Ureter (tissue), 1 donor: ENCODE results near the gene RAI14. TPM values are rescaled to one million over a fixed set of nuclear protein-coding genes. Genes with fewer than 3 reads are reported as not detected.
"Not testable (repeated sequence)": the region's sequence is repeated elsewhere in the genome, so short reads cannot be mapped to it uniquely, and the experiment has no call there.

Experiments
- DNase-seq: peaks from one replicate; pipeline ENCODE4 v3.0.0-alpha.2; 2020; ENCODE audit warnings: low spot score
- total RNA-seq: library from RNA; stranded (reverse); gene quantifications from one replicate; pipeline ENCODE4 v1.2.4, GENCODE V29; 2023
- donor health status: DM: yes; HTN: yes; CAD: no.

The RAI14 gene
- total RNA-seq, 1 donor from 2014 or later: 55.0 TPM

- DNase-seq: no peak
Measured at GRCh38 chr5:34770486-34770885, 114.4 kb downstream of the RAI14 start.

GRCh38 chr5:34771076-34771475 is 114.9 kb downstream of the RAI14 start:
- DNase-seq: no peak

- DNase-seq: no peak
Measured at GRCh38 chr5:34772267-34773098, 116.4 kb downstream of the RAI14 start.

- no peak for DNase-seq
Measured at GRCh38 chr5:34774139-34774538, 118.0 kb downstream of the RAI14 start.

- not testable (repeated sequence) for DNase-seq
Measured at GRCh38 chr5:34774678-34775077, 118.5 kb downstream of the RAI14 start.

GRCh38 chr5:34775886-34776285 is 119.8 kb downstream of the RAI14 start:
- DNase-seq: no peak

GRCh38 chr5:34778091-34778850 is 122.1 kb downstream of the RAI14 start:
- DNase-seq: no peak

GRCh38 chr5:34783892-34784291 is 127.8 kb downstream of the RAI14 start:
- DNase-seq: not testable (repeated sequence)

GRCh38 chr5:34787035-34787434 is 130.9 kb downstream of the RAI14 start:
- no peak for DNase-seq

GRCh38 chr5:34789021-34789531 is 132.9 kb downstream of the RAI14 start:
- DNase-seq: no peak

GRCh38 chr5:34789639-34790038 is 133.5 kb downstream of the RAI14 start:
- DNase-seq: no peak

- no peak for DNase-seq
Measured at GRCh38 chr5:34790069-34790468, 133.9 kb downstream of the RAI14 start.

- DNase-seq: no peak
Measured at GRCh38 chr5:34791761-34792244, 135.7 kb downstream of the RAI14 start.

- no peak for DNase-seq
Measured at GRCh38 chr5:34802834-34803563, 146.9 kb downstream of the RAI14 start.

GRCh38 chr5:34803974-34804732 is 148.0 kb downstream of the RAI14 start:
- DNase-seq: no peak

GRCh38 chr5:34804913-34805312 is 148.8 kb downstream of the RAI14 start:
- no peak for DNase-seq

- no peak for DNase-seq
Measured at GRCh38 chr5:34806532-34806931, 150.4 kb downstream of the RAI14 start.

- no peak for DNase-seq
Measured at GRCh38 chr5:34811706-34812105, 155.6 kb downstream of the RAI14 start.

GRCh38 chr5:34813509-34813908 is 157.4 kb downstream of the RAI14 start:
- no peak for DNase-seq

- no peak for DNase-seq
Measured at GRCh38 chr5:34817558-34818351, 161.6 kb downstream of the RAI14 start.
